Liver (tissue), 9 donors: ENCODE measurements around the gene HSD17B12. TPM values are rescaled to one million over a fixed set of nuclear protein-coding genes. Genes with fewer than 3 reads are reported as not detected.

Experiments
- DNase-seq: peaks from one replicate; pipeline ENCODE4 v3.0.0-alpha.2; 2017; ENCODE audit warnings: low spot score
- H3K27ac ChIP-seq, 2 donors: one replicate each; pipeline ENCODE4 v1.7.0; 2013; ENCODE audit warnings: inconsistent platforms in 2 of 2, low read length in 2 of 2, control low read depth in 1 of 2, low read depth in 1 of 2, mild to moderate bottlenecking in 1 of 2
- H3K27me3 ChIP-seq, 4 donors: one replicate each; pipeline versions ENCODE4 v1.6.1 to v1.7.0; 2013; ENCODE audit warnings: low read length in 3 of 4, inconsistent platforms in 1 of 4, mild to moderate bottlenecking in 1 of 4, moderate library complexity in 1 of 4; ENCODE audit not compliant: control insufficient read depth in 4 of 4, insufficient read depth in 4 of 4
- H3K36me3 ChIP-seq, 4 donors: one replicate each; pipeline versions ENCODE4 v1.6.1 to v1.7.0; 2013; ENCODE audit warnings: low read length in 3 of 4, mild to moderate bottlenecking in 3 of 4, low read depth in 1 of 4, moderate library complexity in 1 of 4; ENCODE audit not compliant: control insufficient read depth in 4 of 4, insufficient read depth in 3 of 4
- H3K4me1 ChIP-seq, 4 donors: one replicate each; pipeline versions ENCODE4 v1.6.1 to v1.7.0; 2013; ENCODE audit warnings: low read length in 3 of 4, mild to moderate bottlenecking in 3 of 4, moderate library complexity in 1 of 4; ENCODE audit not compliant: control insufficient read depth in 4 of 4, insufficient read depth in 4 of 4
- H3K4me3 ChIP-seq, 3 donors: one replicate each; pipeline versions ENCODE4 v1.6.1 to v1.7.0; 2013; ENCODE audit warnings: low read length in 3 of 3, control low read depth in 1 of 3, low read depth in 1 of 3, mild to moderate bottlenecking in 1 of 3
- H3K9ac ChIP-seq, 2 donors: one replicate each; pipeline ENCODE4 v1.7.0; 2013; ENCODE audit warnings: low read length in 2 of 2, mild to moderate bottlenecking in 2 of 2, moderate library complexity in 2 of 2, control low read depth in 1 of 2, low read depth in 1 of 2
- H3K9me3 ChIP-seq, 4 donors: one replicate each; pipeline versions ENCODE4 v1.6.1 to v1.7.0; 2013; ENCODE audit warnings: low read length in 3 of 4; ENCODE audit not compliant: control insufficient read depth in 4 of 4
- ATF3 ChIP-seq: IDR thresholded peaks from 2 replicates; pipeline ENCODE4 v1.6.1; 2016; ENCODE audit warnings: antibody characterized with exemption
- CTCF ChIP-seq: fragments of 150-350 bp; IDR thresholded peaks from 2 replicates; pipeline ENCODE4 v1.5.1; 2017; ENCODE audit warnings: improper control_type of control experiment, low read depth, low read length; ENCODE audit not compliant: missing input control
- EGR1 ChIP-seq, 2 donors: IDR thresholded peaks; 2 replicates each; pipeline ENCODE4 v1.6.1; 2016 to 2018; ENCODE audit warnings: antibody characterized with exemption in 2 of 2, low read depth in 2 of 2
- FOXA1 ChIP-seq: IDR thresholded peaks from 2 replicates; pipeline ENCODE4 v1.6.1; 2016; ENCODE audit warnings: antibody characterized with exemption
- FOXA2 ChIP-seq: IDR thresholded peaks from 2 replicates; pipeline ENCODE4 v1.6.1; 2016; ENCODE audit warnings: antibody characterized with exemption
- GABPA ChIP-seq, 2 donors: IDR thresholded peaks in 1 of 2; conservative IDR thresholded peaks in 1 of 2; 2 replicates each; pipeline ENCODE4 v1.6.1; 2016; ENCODE audit warnings: antibody characterized with exemption in 2 of 2, mild to moderate bottlenecking in 1 of 2, moderate library complexity in 1 of 2
- HNF4A ChIP-seq, 2 donors: conservative IDR thresholded peaks; 2 replicates each; pipeline ENCODE4 v1.6.1; 2016; ENCODE audit warnings: antibody characterized with exemption in 2 of 2, mild to moderate bottlenecking in 2 of 2
- HNF4G ChIP-seq: IDR thresholded peaks from 2 replicates; pipeline ENCODE4 v1.6.1; 2016; ENCODE audit warnings: antibody characterized with exemption
- JUND ChIP-seq, 2 donors: IDR thresholded peaks; 2 replicates each; pipeline ENCODE4 v1.6.1; 2016; ENCODE audit warnings: antibody characterized with exemption in 2 of 2
- MAX ChIP-seq: IDR thresholded peaks from 2 replicates; pipeline ENCODE4 v1.6.1; 2016; ENCODE audit warnings: antibody characterized with exemption
- NR2F2 ChIP-seq: IDR thresholded peaks from 2 replicates; pipeline ENCODE4 v1.6.1; 2016; ENCODE audit warnings: antibody characterized with exemption
- RAD21 ChIP-seq, 2 donors: IDR thresholded peaks; 2 replicates each; pipeline ENCODE4 v1.6.1; 2016; ENCODE audit warnings: antibody characterized with exemption in 2 of 2, mild to moderate bottlenecking in 2 of 2
- REST ChIP-seq: IDR thresholded peaks from 2 replicates; pipeline ENCODE4 v1.6.1; 2016; ENCODE audit warnings: antibody characterized with exemption, mild to moderate bottlenecking
- RXRA ChIP-seq, 2 donors: IDR thresholded peaks; 2 replicates each; pipeline ENCODE4 v1.6.1; 2017 to 2018; ENCODE audit warnings: antibody characterized with exemption in 2 of 2, mild to moderate bottlenecking in 1 of 2
- SP1 ChIP-seq: IDR thresholded peaks from 2 replicates; pipeline ENCODE4 v1.6.1; 2018; ENCODE audit warnings: antibody characterized with exemption, mild to moderate bottlenecking
- TAF1 ChIP-seq: conservative IDR thresholded peaks from 2 replicates; pipeline ENCODE4 v1.6.1; 2016; ENCODE audit warnings: antibody characterized with exemption, mild to moderate bottlenecking
- YY1 ChIP-seq: IDR thresholded peaks from 2 replicates; pipeline ENCODE4 v1.6.1; 2016; ENCODE audit warnings: antibody characterized with exemption, mild to moderate bottlenecking
- ZBTB33 ChIP-seq: IDR thresholded peaks from 2 replicates; pipeline ENCODE4 v1.6.1; 2016; ENCODE audit warnings: antibody characterized with exemption
- WGBS: extraction: QIAGEN DNeasy Blood & Tissue Kit; methylation state at CpG from one replicate; pipeline ENCODE4 v1.1.7; 2013; 5-methylcytosine and 5-hydroxymethylcytosine counted together
- polyA plus RNA-seq, 2 donors: library from polyadenylated mRNA; stranded (reverse) in 1 of 2; unstranded in 1 of 2; fragments of 200-250 nt in 1 of 2; fragments of >200 nt in 1 of 2; fragmentation: Nextera tagmentation in 1 of 2; extraction: Ambion mirVana in 1 of 2; gene quantifications; one replicate each; pipeline versions ENCODE4 v1.2.1 to v1.2.3, GENCODE V29; 2013 to 2015
- total RNA-seq, 2 donors: library from RNA; depleted of rRNA; stranded (reverse); fragments of >200 nt; gene quantifications; one replicate each; pipeline ENCODE4 v1.2.3, GENCODE V29; 2014
- donor health status: healthy.
- donor health status: healthy.
- donor health status: healthy.
- donor health status: healthy.
- donor health status: healthy.

Gene HSD17B12
- total and polyA plus RNA-seq, 4 donors, result 50.3 to 126 (median 68.3) TPM

GRCh38 chr11:43895601-43896000 lies 215.1 kb downstream of the HSD17B12 start (continued):
- TF ChIP-seq RXRA (IDR thresholded peaks at IDR 0.05), result no peak
- no peak for TF ChIP-seq YY1
- TF ChIP-seq HNF4G, result no peak
- no peak for TF ChIP-seq NR2F2

- H3K4me3 ChIP-seq, result no peak overlapping the region
- H3K27me3 ChIP-seq, result no peaks in the 10 kb centered on the region
- DNase-seq, result no peak
- TF ChIP-seq SP1 (no peak), FOXA1 (no peak), HNF4G (no peak), TAF1 (no peak), MAX (no peak), ATF3 (no peak), NR2F2 (no peak)
- H3K27ac ChIP-seq, result no peak overlapping the region
- no peaks in the 10 kb centered on the region for H3K4me1 ChIP-seq
- peaks cover 7 to 43% (median 39%) of the 10 kb centered on the region in 4 donors for H3K36me3 ChIP-seq
- H3K9ac ChIP-seq, result no peak overlapping the region
- 86% methylated on average over 7 of the region's 7 CpGs for WGBS
- H3K9me3 ChIP-seq, result no peaks in the 10 kb centered on the region
Observed at GRCh38 chr11:43898574-43898973, 218.0 kb downstream of the HSD17B12 start.

GRCh38 chr11:43899094-43899493 lies 218.6 kb downstream of the HSD17B12 start:
- Histone ChIP-seq H3K36me3 (peaks cover 7 to 47% (median 38%) of the 10 kb centered on the region in 4 donors), H3K4me3 (no peak overlapping the region), H3K27me3 (no peaks in the 10 kb centered on the region), H3K27ac (no peak overlapping the region), H3K4me1 (no peaks in the 10 kb centered on the region), H3K9ac (no peak overlapping the region), H3K9me3 (no peaks in the 10 kb centered on the region)
- TF ChIP-seq ATF3 (no peak), FOXA2 (no peak), RXRA (IDR thresholded peaks at IDR 0.05) (no peak), JUND (IDR thresholded peaks at IDR 0.05) (no peak), EGR1 (IDR thresholded peaks at IDR 0.05; ENCODE audit: low read depth in 2 of 2) (no peak), NR2F2 (no peak), FOXA1 (no peak)
- WGBS, result 90% methylated on average over 13 of the region's 13 CpGs
- no peak for DNase-seq

- Histone ChIP-seq H3K27me3 (no peaks in the 10 kb centered on the region), H3K36me3 (peaks cover 6 to 36% (median 33%) of the 10 kb centered on the region in 4 donors), H3K9me3 (no peaks in the 10 kb centered on the region), H3K9ac (no peak overlapping the region), H3K27ac (no peak overlapping the region), H3K4me1 (no peaks in the 10 kb centered on the region), H3K4me3 (no peak overlapping the region)
- DNase-seq, result no peak
- TF ChIP-seq HNF4G, result no peak
- TF ChIP-seq FOXA2, result no peak
- TF ChIP-seq YY1, result no peak
- no peak for TF ChIP-seq ZBTB33
- TF ChIP-seq FOXA1, result no peak
- no peak for TF ChIP-seq EGR1 (IDR thresholded peaks at IDR 0.05; ENCODE audit: low read depth in 2 of 2)
- TF ChIP-seq RXRA (IDR thresholded peaks at IDR 0.05), result no peak
- no peak for TF ChIP-seq HNF4A (conservative IDR thresholded peaks at IDR 0.05)
- TF ChIP-seq MAX, result no peak
- TF ChIP-seq RAD21 (IDR thresholded peaks at IDR 0.05), result no peak
- TF ChIP-seq REST, result no peak
- TF ChIP-seq JUND (IDR thresholded peaks at IDR 0.05), result no peak
- no peak for TF ChIP-seq GABPA (IDR thresholded peaks at IDR 0.05 in 1 of 2, conservative IDR thresholded peaks at IDR 0.05 in 1 of 2)
- TF ChIP-seq TAF1, result no peak
- TF ChIP-seq CTCF, result no peak
- TF ChIP-seq SP1, result no peak
- WGBS, result 94% methylated on average over 4 of the region's 4 CpGs
Observed at GRCh38 chr11:43901551-43901950, 221.0 kb downstream of the HSD17B12 start.
